Skeletal muscle satellite cell (primary cell): ENCODE data around the gene ZBTB44.

Experiments
- H3K27me3 ChIP-seq: 2 replicates; pipeline ENCODE4 v1.7.0; 2013; ENCODE audit warnings: low read length; ENCODE audit not compliant: control insufficient read depth, insufficient read depth
- H3K36me3 ChIP-seq: 2 replicates; pipeline ENCODE4 v1.7.0; 2013; ENCODE audit warnings: mild to moderate bottlenecking, control low read depth, low read length; ENCODE audit not compliant: insufficient read depth
- H3K4me1 ChIP-seq: 2 replicates; pipeline ENCODE4 v1.7.0; 2013; ENCODE audit warnings: low read length; ENCODE audit not compliant: control insufficient read depth, insufficient read depth
- H3K4me2 ChIP-seq: 2 replicates; pipeline ENCODE4 v1.7.0; 2013; ENCODE audit warnings: mild to moderate bottlenecking, low read length
- H3K4me3 ChIP-seq: 2 replicates; pipeline ENCODE4 v1.7.0; 2013; ENCODE audit warnings: low read length
- H3K9ac ChIP-seq: 2 replicates; pipeline ENCODE4 v1.7.0; 2013; ENCODE audit warnings: mild to moderate bottlenecking, low read depth, low read length, moderate library complexity
- H3K9me3 ChIP-seq: replicated peaks from 2 replicates; pipeline ENCODE4 v1.7.0; 2013; ENCODE audit warnings: mild to moderate bottlenecking, control low read depth, low read length

ZBTB44 gene

GRCh38 chr11:130189492-130190210 is 125.1 kb downstream of the ZBTB44 start:
- no peaks in the 10 kb centered on the region for H3K36me3 ChIP-seq
- H3K9me3 ChIP-seq: no peaks in the 10 kb centered on the region
- peaks cover 33% of the 10 kb centered on the region for H3K27me3 ChIP-seq
- no peaks in the 10 kb centered on the region for H3K4me1 ChIP-seq
- no peak overlapping the region for H3K4me2 ChIP-seq
- no peak overlapping the region for H3K9ac ChIP-seq
- H3K4me3 ChIP-seq: no peak overlapping the region

DNA sequence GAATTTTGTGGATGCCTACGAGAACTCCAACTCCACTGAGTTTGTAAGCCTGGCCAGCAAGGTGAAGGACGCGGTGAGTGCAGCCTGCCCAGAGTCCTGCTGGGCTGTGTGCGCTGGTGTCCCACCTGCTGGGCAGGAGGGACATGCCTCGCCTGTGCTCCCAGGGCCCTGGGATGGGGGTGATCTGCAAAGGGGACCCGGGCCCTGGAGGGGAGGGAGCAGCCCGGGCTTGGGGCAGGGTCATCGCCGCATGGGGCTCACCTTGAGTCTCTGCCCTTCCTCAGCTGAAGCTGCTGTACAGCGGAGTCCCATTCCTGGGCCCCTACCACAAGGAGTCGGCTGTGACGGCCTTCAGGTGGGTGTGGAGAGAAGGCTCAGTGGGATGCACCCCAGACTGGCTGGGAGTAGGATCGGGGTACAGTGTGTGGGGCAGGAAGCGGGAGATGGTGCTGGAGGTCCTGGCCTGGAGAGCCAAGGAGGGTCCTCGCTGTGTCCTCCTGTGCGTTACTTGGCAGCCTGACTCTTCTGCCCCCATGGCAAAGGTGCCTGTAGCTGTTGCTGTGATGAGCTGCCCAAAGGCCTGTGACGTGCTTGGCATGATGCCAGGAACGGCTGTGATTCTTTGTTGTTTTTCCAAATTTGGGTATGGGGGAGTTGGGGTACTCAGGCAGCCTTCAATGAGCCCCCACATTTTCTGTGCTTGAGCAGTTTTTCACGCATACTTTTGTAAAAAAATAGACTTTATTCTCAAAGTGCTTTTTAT is 126.0 kb downstream of the ZBTB44 start:
- no peaks in the 10 kb centered on the region for H3K36me3 ChIP-seq
- no peaks in the 10 kb centered on the region for H3K4me1 ChIP-seq
- H3K27me3 ChIP-seq: peaks cover 38% of the 10 kb centered on the region
- no peak overlapping the region for H3K9ac ChIP-seq
- no peak overlapping the region for H3K4me3 ChIP-seq
- H3K4me2 ChIP-seq: no peak overlapping the region
- no peaks in the 10 kb centered on the region for H3K9me3 ChIP-seq

DNA sequence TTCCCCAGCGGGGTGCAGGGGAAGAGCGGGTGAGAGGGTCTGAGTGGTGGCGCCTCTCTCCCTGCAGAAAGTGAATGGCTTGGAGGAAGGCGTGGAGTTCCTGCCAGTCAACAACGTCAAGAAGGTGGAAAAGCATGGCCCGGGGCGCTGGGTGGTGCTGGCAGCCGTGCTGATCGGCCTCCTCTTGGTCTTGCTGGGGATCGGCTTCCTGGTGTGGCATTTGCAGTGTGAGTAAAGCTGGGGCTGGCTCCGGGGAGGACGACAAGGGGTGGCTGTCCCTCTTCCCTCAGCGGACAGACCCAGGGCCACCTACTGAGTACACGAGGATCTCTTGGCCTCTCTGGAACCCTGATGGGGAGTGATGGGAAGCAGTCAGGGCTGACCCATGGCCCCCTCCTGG is 126.7 kb downstream of the ZBTB44 start:
- no peaks in the 10 kb centered on the region for H3K9me3 ChIP-seq
- no peak overlapping the region for H3K4me2 ChIP-seq
- no peaks in the 10 kb centered on the region for H3K4me1 ChIP-seq
- no peaks in the 10 kb centered on the region for H3K36me3 ChIP-seq
- H3K4me3 ChIP-seq: no peak overlapping the region
- no peak overlapping the region for H3K9ac ChIP-seq
- H3K27me3 ChIP-seq: peaks cover 39% of the 10 kb centered on the region

DNA sequence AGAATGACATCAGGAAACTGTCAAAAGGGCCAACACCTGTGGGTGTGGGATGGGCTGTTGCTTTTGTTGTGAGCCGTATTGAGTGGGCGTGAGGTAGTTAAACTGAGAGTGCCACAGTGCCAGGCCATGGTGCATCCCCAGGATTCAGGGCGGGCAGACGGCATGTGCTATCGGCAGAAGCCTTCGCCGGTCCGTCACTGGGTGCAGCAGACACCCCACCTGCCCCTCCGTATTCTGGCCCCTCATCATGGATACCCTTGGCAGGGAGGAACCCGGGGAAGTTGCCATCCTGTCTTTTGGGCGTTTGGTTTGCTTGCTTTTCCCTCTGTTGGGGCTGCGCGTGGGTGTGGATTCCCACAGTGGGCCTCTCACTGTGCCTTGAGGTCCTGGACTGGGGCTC is 127.6 kb downstream of the ZBTB44 start:
- Histone ChIP-seq H3K4me2 (no peak overlapping the region), H3K36me3 (no peaks in the 10 kb centered on the region), H3K4me3 (no peak overlapping the region), H3K27me3 (peaks cover 39% of the 10 kb centered on the region), H3K9ac (no peak overlapping the region), H3K4me1 (peaks cover 3% of the 10 kb centered on the region), H3K9me3 (no peaks in the 10 kb centered on the region)

DNA sequence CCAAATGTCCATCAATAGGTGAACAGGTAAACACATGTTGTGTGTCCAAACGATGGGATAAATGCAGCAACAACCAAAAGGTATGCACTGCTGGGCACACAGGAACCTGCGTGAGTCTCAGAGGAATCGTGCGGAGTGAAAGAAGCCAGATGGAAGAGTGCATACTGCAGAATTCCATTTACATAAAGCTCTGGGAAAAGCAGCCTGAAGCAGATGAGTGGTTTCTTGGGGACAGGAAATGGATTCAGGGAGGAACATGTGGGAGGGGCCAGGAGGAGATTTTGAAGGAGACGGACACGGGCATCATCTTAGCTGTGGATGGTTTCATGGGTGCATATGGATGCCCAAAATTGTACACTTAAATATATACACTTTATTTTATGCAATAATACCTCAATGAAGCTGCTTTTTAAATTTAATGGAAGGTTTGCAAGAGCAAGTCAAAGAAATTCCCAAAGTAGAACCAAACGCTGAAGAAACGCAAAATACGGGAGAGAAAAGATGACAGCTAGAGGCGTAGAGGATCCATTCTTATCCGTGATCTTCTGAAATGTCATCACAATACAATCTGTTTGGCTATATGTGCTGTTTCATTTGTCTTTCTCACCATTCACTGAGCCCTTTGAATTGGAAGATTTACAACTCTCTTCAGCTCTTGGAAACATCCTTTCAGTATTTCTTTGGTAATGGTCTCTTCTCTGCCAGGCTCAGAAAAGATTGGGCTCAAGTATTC is 130.7 kb downstream of the ZBTB44 start:
- Histone ChIP-seq H3K4me3 (no peak overlapping the region), H3K4me2 (no peak overlapping the region), H3K36me3 (no peaks in the 10 kb centered on the region), H3K9me3 (no peaks in the 10 kb centered on the region), H3K4me1 (peaks cover 8% of the 10 kb centered on the region), H3K9ac (no peak overlapping the region), H3K27me3 (peaks cover 47% of the 10 kb centered on the region)

DNA sequence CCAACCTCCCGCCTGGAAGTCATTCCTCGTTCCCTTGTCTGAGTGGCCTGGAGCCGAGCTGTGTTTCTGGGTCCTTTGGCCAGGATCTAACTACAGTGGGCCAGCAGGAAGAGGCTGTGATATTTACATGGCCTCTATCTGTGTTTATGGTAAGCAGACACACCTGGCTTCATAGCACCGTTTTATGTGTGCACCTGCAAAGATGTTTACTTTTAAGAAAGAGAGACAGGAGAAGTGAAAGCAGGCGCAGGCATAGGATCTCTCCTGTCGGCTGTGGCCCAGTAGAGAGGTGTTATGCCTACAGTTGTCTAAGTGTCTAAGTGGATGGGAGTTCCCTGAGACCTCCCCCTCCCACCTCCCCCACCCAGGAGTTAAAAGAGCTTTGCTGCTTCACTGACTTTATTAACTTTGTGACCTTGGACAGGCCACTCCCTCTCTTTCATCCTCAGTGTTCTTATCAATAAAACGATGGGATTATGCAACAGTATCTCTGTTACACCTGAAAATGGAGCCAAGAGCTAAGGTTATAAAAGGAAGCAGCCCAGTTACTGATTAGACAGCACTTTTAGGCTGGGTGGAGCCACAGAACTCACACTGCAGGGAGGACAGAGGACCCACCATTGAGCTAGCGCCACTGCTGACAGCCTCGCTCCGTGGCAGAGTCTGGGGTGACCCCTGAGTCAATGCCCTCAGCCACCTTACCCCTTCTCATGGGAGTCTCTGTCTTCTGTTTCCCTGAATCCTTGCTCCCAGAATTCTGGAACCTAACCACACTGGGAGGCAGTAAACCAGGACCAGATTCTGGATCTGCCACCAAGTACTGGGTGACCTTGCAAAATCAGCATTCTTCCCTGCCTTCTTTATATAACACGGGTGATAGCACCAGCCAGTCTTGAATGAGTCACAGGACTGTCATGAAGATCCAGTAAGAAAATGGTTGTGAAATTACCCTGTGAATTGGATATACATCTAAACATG is 133.1 kb downstream of the ZBTB44 start:
- no peak overlapping the region for H3K9ac ChIP-seq
- no peak overlapping the region for H3K4me2 ChIP-seq
- H3K27me3 ChIP-seq: peaks cover 48% of the 10 kb centered on the region
- no peaks in the 10 kb centered on the region for H3K9me3 ChIP-seq
- no peak overlapping the region for H3K4me3 ChIP-seq
- H3K4me1 ChIP-seq: peaks cover 8% of the 10 kb centered on the region
- no peaks in the 10 kb centered on the region for H3K36me3 ChIP-seq

DNA sequence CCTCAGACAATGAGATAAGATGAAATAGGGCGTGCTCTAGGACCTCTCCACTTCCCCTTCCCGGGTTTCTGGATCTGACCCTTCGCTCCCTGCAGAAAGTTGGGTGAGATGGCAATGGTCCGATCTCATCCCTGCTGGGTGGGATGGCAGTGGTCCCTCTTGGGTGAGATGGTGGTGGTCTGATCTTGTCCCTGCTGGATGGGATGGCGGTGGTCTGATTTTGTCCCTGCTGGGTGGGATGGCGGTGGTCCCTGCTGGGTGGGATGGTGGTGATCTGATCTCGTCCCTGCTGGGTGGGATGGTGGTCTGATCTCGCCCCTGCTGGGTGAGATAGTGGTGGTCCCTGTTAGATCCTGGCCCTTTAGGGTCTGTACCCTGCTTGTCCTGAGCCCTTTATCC is 133.8 kb downstream of the ZBTB44 start:
- Histone ChIP-seq H3K36me3 (no peaks in the 10 kb centered on the region), H3K9ac (no peak overlapping the region), H3K4me2 (no peak overlapping the region), H3K9me3 (no peaks in the 10 kb centered on the region), H3K27me3 (peaks cover 47% of the 10 kb centered on the region), H3K4me1 (peaks cover 8% of the 10 kb centered on the region), H3K4me3 (no peak overlapping the region)

DNA sequence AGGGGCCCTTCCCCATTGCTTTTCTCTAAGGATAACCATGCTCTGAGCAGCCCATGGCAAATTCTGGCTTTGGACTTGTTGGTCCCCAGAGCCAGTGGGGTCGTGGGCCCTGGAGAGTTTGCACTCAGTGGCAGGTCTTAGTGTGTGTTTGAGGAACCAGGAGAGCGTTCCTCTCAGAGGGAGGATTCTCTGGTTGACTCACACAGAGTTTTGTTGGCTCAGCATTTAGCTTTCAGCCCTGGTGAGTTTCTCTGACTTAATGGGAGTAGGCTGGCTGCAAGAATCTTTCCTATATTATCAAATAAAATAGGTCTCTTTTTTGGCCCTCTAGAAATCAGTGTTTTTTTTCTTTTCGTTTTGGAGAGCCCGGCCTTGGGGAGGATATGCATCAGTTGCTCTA is 134.2 kb downstream of the ZBTB44 start:
- no peak overlapping the region for H3K9ac ChIP-seq
- no peak overlapping the region for H3K4me3 ChIP-seq
- peaks cover 43% of the 10 kb centered on the region for H3K27me3 ChIP-seq
- no peaks in the 10 kb centered on the region for H3K9me3 ChIP-seq
- H3K4me1 ChIP-seq: peaks cover 8% of the 10 kb centered on the region
- no peaks in the 10 kb centered on the region for H3K36me3 ChIP-seq
- H3K4me2 ChIP-seq: no peak overlapping the region

DNA sequence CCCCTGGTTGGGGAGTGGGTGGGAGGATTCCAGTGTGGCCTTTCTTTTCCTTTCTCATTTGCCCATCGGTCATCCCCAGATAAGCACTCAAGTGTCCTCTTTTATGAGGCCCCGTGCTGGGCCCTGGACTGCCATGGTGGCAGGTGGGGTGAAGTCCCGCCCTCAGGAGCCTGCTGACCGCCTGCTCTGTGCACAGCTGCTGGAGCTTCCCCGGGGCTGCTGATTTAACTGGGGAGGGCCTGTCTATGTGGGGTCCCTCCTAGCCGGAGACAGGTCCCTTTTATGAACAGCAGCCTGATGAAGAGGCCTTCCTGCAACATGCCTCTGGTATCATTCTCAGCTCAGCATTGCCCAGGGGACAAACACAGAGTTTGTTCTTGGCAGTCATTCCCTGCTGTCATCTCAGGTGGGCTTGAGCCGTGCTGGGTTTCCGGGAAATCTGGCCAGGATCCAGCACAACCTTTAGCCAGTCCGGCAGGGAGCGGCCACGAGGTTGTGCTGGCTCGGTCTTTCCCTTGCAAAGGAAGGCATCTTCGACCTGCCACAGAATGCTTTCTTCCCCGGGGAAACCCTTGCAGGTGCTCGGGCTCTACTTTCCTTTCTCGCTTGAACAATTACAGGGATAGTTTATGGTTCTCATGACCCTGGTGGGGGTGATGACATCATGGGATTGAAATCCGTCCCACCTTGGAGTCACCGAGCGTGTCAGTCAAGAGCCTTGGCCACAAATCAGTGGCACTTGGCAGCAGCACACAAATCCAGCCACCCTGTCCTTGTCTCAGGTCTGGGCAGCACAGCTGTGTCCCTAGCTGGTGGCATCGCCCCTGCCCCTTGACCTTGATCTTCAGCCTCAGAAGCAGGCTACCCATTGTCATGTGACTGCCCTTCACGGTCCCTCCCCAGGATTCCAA is 135.1 kb downstream of the ZBTB44 start:
- H3K27me3 ChIP-seq: peaks cover 40% of the 10 kb centered on the region
- peaks cover 1% of the 10 kb centered on the region for H3K9me3 ChIP-seq
- H3K36me3 ChIP-seq: no peaks in the 10 kb centered on the region
- H3K4me1 ChIP-seq: peaks cover 8% of the 10 kb centered on the region
- no peak overlapping the region for H3K4me3 ChIP-seq
- H3K9ac ChIP-seq: no peak overlapping the region
- H3K4me2 ChIP-seq: no peak overlapping the region
